MCF 10A (cell line): ENCODE results near the gene TTC27. TPM values are rescaled to one million over a fixed set of nuclear protein-coding genes. Genes with fewer than 3 reads are reported as not detected.

Experiments
- BruUV-seq: library from RNA; stranded (reverse); fragments of 400-500 nt; replicated peaks from 2 replicates; lab custom pipeline; 2021; lab: Mats Ljungman, UMichigan
- CTCF ChIA-PET: fragments of 300-600 bp; sonication (Branson Sonifier 250); formaldehyde crosslinking; extraction: SDS; loops from one replicate; lab custom pipeline; 2021; ENCODE audit warnings: antibody characterized with exemption, inconsistent platforms; lab: Yijun Ruan, JAX
- POLR2A ChIA-PET: fragments of 300-600, 350-650 bp; sonication (Branson Sonifier 250); formaldehyde crosslinking; extraction: SDS; loops from one replicate; lab custom pipeline; 2020; ENCODE audit warnings: antibody characterized with exemption, inconsistent platforms; lab: Yijun Ruan, JAX
- DNase-seq: peaks from one replicate; pipeline ENCODE4 v3.0.0-alpha.2; 2018; ENCODE audit not compliant: unreplicated experiment
- H3K27ac Mint-ChIP-seq: one replicate; pipeline ENCODE4 v1.8.0; 2022; ENCODE audit warnings: mild to moderate bottlenecking, low read depth, mixed read lengths; ENCODE audit not compliant: unreplicated experiment
- H3K27me3 Mint-ChIP-seq: one replicate; pipeline ENCODE4 v1.8.0; 2022; ENCODE audit warnings: mixed read lengths; ENCODE audit not compliant: insufficient read depth, unreplicated experiment
- H3K36me3 Mint-ChIP-seq: one replicate; pipeline ENCODE4 v1.8.0; 2022; ENCODE audit warnings: mild to moderate bottlenecking, moderate library complexity, mixed read lengths; ENCODE audit not compliant: insufficient read depth, unreplicated experiment
- H3K4me1 Mint-ChIP-seq: one replicate; pipeline ENCODE4 v1.8.0; 2022; ENCODE audit warnings: mixed read lengths; ENCODE audit not compliant: insufficient read depth, unreplicated experiment
- H3K4me3 Mint-ChIP-seq: one replicate; pipeline ENCODE4 v1.8.0; 2022; ENCODE audit warnings: mild to moderate bottlenecking, moderate library complexity, mixed read lengths; ENCODE audit not compliant: unreplicated experiment
- H3K9me3 Mint-ChIP-seq: one replicate; pipeline ENCODE4 v1.8.0; 2022; ENCODE audit warnings: mixed read lengths; ENCODE audit not compliant: unreplicated experiment
- CTCF ChIP-seq: fragments of 200-600 bp; IDR thresholded peaks from one replicate; pipeline ENCODE4 v1.8.0; 2022; ENCODE audit warnings: antibody characterized with exemption, mild to moderate bottlenecking; ENCODE audit not compliant: unreplicated experiment
- intact Hi-C: fragments of 100-400 bp; cut with micrococcal nuclease; formaldehyde crosslinking; loops from 2 replicates; pipeline ENCODE4 v1.14.1; 2022
- total RNA-seq: library from RNA; stranded (reverse); gene quantifications from 2 replicates; pipeline ENCODE4 v1.2.3, GENCODE V29; 2022

Gene TTC27
- total RNA-seq, 1 experiment from 2014 or later, result 29.1 TPM

- Mint-ChIP-seq H3K36me3 (no peaks in the 10 kb centered on the region), H3K9me3 (no peaks in the 10 kb centered on the region), H3K27me3 (no peaks in the 10 kb centered on the region), H3K27ac (no peak overlapping the region), H3K4me1 (no peaks in the 10 kb centered on the region), H3K4me3 (no peak overlapping the region)
- ChIA-PET POLR2A (interaction anchor here (0.6 kb wide), 1 partner anchor 173 kb away, joined by 3 read pairs; no protein-coding TSS in a partner anchor), CTCF (no interaction called here)
- intact Hi-C loops, result no loop called here
- DNase-seq, result no peak
- TF ChIP-seq CTCF, result no peak
- BruUV-seq, result no TSS peak
Observed at GRCh38 chr2:32856891-32857290, 229.0 kb downstream of the TTC27 start.

GRCh38 chr2:32858713-32859112 is 230.9 kb downstream of the TTC27 start:
- Mint-ChIP-seq H3K4me1 (no peaks in the 10 kb centered on the region), H3K4me3 (no peak overlapping the region), H3K27me3 (no peaks in the 10 kb centered on the region), H3K36me3 (no peaks in the 10 kb centered on the region), H3K27ac (no peak overlapping the region), H3K9me3 (no peaks in the 10 kb centered on the region)
- TF ChIP-seq CTCF, result no peak
- BruUV-seq, result no TSS peak
- DNase-seq, result no peak
- CTCF ChIA-PET, result interaction anchor here (0.8 kb wide), 1 partner anchor 87 kb away, joined by 3 read pairs; no protein-coding TSS in a partner anchor
- POLR2A ChIA-PET, result interaction anchor here (0.6 to 1.1 kb wide), 2 partner anchors 18 to 268 kb away, joined by 3 read pairs; no protein-coding TSS in a partner anchor
- intact Hi-C loops, result no loop called here

GRCh38 chr2:32860385-32860784 is 232.5 kb downstream of the TTC27 start:
- Mint-ChIP-seq H3K27me3 (no peaks in the 10 kb centered on the region), H3K36me3 (no peaks in the 10 kb centered on the region), H3K4me3 (no peak overlapping the region), H3K27ac (no peak overlapping the region), H3K9me3 (no peaks in the 10 kb centered on the region), H3K4me1 (peaks cover 7% of the 10 kb centered on the region)
- no peak for TF ChIP-seq CTCF
- BruUV-seq, result no TSS peak
- CTCF ChIA-PET, result no interaction called here
- intact Hi-C loops, result no loop called here
- POLR2A ChIA-PET, result no interaction called here
- DNase-seq, result no peak

GRCh38 chr2:32862269-32863055 is 234.6 kb downstream of the TTC27 start:
- Mint-ChIP-seq H3K4me1 (peaks cover 10% of the 10 kb centered on the region), H3K4me3 (no peak overlapping the region), H3K36me3 (no peaks in the 10 kb centered on the region), H3K27me3 (no peaks in the 10 kb centered on the region), H3K9me3 (no peaks in the 10 kb centered on the region), H3K27ac (no peak overlapping the region)
- ChIA-PET CTCF (interaction anchor here (0.6 to 0.7 kb wide), 2 partner anchors 36 to 172 kb away, joined by 3 to 5 read pairs; no protein-coding TSS in a partner anchor), POLR2A (interaction anchor here (0.7 kb wide), 1 partner anchor 236 kb away, joined by 3 read pairs; no protein-coding TSS in a partner anchor)
- no peak for DNase-seq
- TF ChIP-seq CTCF, result no peak
- intact Hi-C loops, result no loop called here
- BruUV-seq, result no TSS peak
